Measurements from ENCODE around the gene RALGAPA1.

Gene RALGAPA1

GRCh38 chr14:35531960-35532747 lies 276.9 kb downstream of the RALGAPA1 start:
- DNase-seq (ENCODE audit: low read depth): no peak
- TF ChIP-seq CTCF (conservative IDR thresholded peaks at IDR 0.05; ENCODE audit: control insufficient read depth, insufficient read depth, low read depth, low read length): no peak
- H3K4me3 ChIP-seq (ENCODE audit: control insufficient read depth, low read depth, low read length): no peak overlapping the region

DNA sequence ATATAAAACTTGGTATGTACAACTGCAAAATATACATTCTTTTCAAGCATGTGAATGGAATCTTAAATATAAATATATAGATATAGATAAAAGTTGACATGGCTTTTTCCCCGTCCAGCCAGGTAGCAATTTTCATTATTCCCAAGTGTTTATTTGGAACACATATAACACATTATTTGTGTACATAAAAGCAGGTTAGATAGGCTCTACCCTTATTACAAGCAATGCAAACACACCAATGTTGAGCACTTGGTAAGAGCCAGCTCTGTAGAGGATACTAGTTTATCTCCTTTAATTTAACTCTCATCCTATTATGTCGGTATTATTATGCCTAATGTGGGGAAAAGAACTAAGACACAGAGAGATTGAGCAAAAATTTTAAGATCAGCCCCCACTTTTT lies 282.1 kb downstream of the RALGAPA1 start:
- H3K4me3 ChIP-seq (ENCODE audit: control insufficient read depth, low read depth, low read length): no peak overlapping the region
- DNase-seq (ENCODE audit: low read depth): no peak
- no peak for TF ChIP-seq CTCF (conservative IDR thresholded peaks at IDR 0.05; ENCODE audit: control insufficient read depth, insufficient read depth, low read depth, low read length)

DNA sequence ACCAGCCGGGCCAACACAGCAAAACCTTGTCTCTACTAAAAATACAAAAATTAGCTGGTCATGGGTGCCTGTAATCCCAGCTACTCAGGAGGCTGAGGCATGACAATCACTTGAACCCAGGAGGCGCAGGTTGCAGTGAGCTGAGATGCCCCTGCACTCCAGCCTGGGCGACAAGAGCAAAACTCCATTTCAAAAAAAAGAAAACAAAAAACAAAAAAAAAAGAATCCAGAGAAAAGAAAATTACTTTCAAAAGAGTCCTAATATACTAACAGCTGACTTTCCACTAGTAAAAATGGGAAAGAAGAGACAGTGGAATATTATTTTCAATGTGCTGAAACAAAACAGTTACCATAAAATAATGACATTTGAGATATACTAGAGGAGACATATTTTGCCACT lies 283.4 kb downstream of the RALGAPA1 start:
- no peak for TF ChIP-seq CTCF (conservative IDR thresholded peaks at IDR 0.05; ENCODE audit: control insufficient read depth, insufficient read depth, low read depth, low read length)
- DNase-seq (ENCODE audit: low read depth): no peak
- no peak overlapping the region for H3K4me3 ChIP-seq (ENCODE audit: control insufficient read depth, low read depth, low read length)

GRCh38 chr14:35519986-35520385 lies 289.1 kb downstream of the RALGAPA1 start:
- no peak for TF ChIP-seq CTCF (conservative IDR thresholded peaks at IDR 0.05; ENCODE audit: control insufficient read depth, insufficient read depth, low read depth, low read length)
- DNase-seq (ENCODE audit: low read depth): no peak

DNA sequence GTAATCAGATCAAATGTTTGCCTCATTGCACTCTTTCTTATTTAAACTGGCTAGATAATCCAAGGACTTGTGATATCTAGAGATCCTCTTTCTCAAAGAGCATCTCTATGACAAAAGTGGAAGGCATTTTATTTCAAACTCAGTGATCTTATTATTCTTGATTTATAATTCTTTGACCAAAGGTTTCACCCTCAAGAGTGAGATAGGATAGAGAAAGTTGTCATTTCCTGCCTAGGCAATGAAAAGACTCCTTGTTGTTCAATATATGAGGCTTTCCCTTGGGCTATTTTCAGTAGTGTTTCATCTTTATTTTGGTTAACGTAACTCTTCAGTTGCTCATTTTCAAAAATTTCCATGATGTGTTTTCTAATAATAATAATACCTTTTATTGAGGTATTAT lies 293.2 kb downstream of the RALGAPA1 start:
- TF ChIP-seq CTCF (conservative IDR thresholded peaks at IDR 0.05; ENCODE audit: control insufficient read depth, insufficient read depth, low read depth, low read length): no peak

More at GRCh38 chr14:35519986-35520385, 289.1 kb downstream of the RALGAPA1 start:
- H3K4me3 ChIP-seq (ENCODE audit: control insufficient read depth, low read depth, low read length): no peak overlapping the region

DNA sequence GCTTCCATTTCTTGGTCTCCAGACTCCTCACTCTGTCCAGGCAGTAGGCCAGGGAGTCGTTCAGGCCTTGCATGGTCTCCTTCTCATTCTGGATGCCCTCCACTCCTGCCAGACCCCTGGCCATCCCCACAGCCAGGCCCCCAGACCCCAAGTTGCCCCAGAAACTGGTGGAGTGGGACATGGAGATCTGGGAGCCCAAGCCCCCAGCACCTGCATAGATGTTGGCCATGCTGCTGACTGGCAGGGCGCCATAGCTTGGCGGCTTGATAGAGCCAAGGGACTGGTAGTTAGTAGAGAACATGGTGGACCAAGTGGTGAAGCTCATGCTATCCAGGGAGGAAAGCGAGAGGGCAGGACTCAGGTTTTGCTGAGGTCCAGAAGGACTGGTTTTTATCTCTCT lies 296.3 kb downstream of the RALGAPA1 start:
- no peak for TF ChIP-seq CTCF (conservative IDR thresholded peaks at IDR 0.05; ENCODE audit: control insufficient read depth, insufficient read depth, low read depth, low read length)
- H3K4me3 ChIP-seq (ENCODE audit: control insufficient read depth, low read depth, low read length): no peak overlapping the region
- DNase-seq (ENCODE audit: low read depth): no peak

More for the DNA sequence above, 293.2 kb downstream of the RALGAPA1 start:
- no peak overlapping the region for H3K4me3 ChIP-seq (ENCODE audit: control insufficient read depth, low read depth, low read length)
- no peak for DNase-seq (ENCODE audit: low read depth)
